ENCODE data around the gene CSTA. TPM values are rescaled to one million over a fixed set of nuclear protein-coding genes. Genes with fewer than 3 reads are reported as not detected.

The CSTA gene
- total RNA-seq, 5 donors from 2014 or later (not counting 1 experiment from before 2014, with no cell fraction given): not detected

- ChIA-PET POLR2A (interaction anchor here in 1 of 2 donors (0.5 kb wide), 1 partner anchor 892 kb away, joined by 4 read pairs; no protein-coding TSS in a partner anchor), CTCF (no interaction called here)
- no CpG with 5 or more reads among the region's 2 CpGs for WGBS (ENCODE audit: insufficient coverage)
- no peak overlapping the region for H3K27ac ChIP-seq (ENCODE audit: low read length)
- Mint-ChIP-seq H3K4me1 (no peaks in the 10 kb centered on the region), H3K36me3 (peaks cover 7% of the 10 kb centered on the region), H3K27ac (no peak overlapping the region), H3K4me3 (no peak overlapping the region), H3K27me3 (no peaks in the 10 kb centered on the region), H3K9me3 (no peaks in the 10 kb centered on the region)
- DNase-seq (no peak), ATAC-seq (replicated peaks in 1 of 4) (no peak)
- H3K27me3 ChIP-seq (replicated peaks in 1 of 2; ENCODE audit: control insufficient read depth in 2 of 2, extremely low read depth in 1 of 2, insufficient read depth in 2 of 2, low read length in 1 of 2): peaks cover 0 to 5% of the 10 kb centered on the region in 2 experiments
- H3K4me3 ChIP-seq (ENCODE audit: control insufficient read depth in 1 of 2, extremely low read depth in 1 of 2, low read length in 1 of 2): no peak overlapping the region
- no peaks in the 10 kb centered on the region for H3K9me3 ChIP-seq
- peaks cover 0 to 3% of the 10 kb centered on the region in 2 donors for H3K36me3 ChIP-seq (ENCODE audit: control insufficient read depth in 2 of 2, extremely low read depth in 1 of 2, insufficient read depth in 1 of 2, low read length in 1 of 2)
- no peaks in the 10 kb centered on the region for H3K4me1 ChIP-seq (ENCODE audit: control insufficient read depth in 1 of 2, extremely low read depth in 1 of 2, insufficient read depth in 2 of 2, low read length in 2 of 2)
Observed at GRCh38 chr3:122353215-122353614, 28.2 kb downstream of the CSTA start.

- CTCF ChIA-PET: no interaction called here
- Histone ChIP-seq H3K27me3 (replicated peaks in 1 of 2; ENCODE audit: control insufficient read depth in 2 of 2, extremely low read depth in 1 of 2, insufficient read depth in 2 of 2, low read length in 1 of 2) (no peaks in the 10 kb centered on the region), H3K36me3 (ENCODE audit: control insufficient read depth in 2 of 2, extremely low read depth in 1 of 2, insufficient read depth in 1 of 2, low read length in 1 of 2) (peaks cover 0 to 3% of the 10 kb centered on the region in 2 donors), H3K4me3 (ENCODE audit: control insufficient read depth in 1 of 2, extremely low read depth in 1 of 2, low read length in 1 of 2) (no peak overlapping the region), H3K9me3 (no peaks in the 10 kb centered on the region), H3K27ac (ENCODE audit: low read length) (no peak overlapping the region), H3K4me1 (ENCODE audit: control insufficient read depth in 1 of 2, extremely low read depth in 1 of 2, insufficient read depth in 2 of 2, low read length in 2 of 2) (no peaks in the 10 kb centered on the region)
- no peaks in the 10 kb centered on the region for H3K27me3 Mint-ChIP-seq
- no peak overlapping the region for H3K4me3 Mint-ChIP-seq
- DNase-seq (no peak), ATAC-seq (replicated peaks in 1 of 4) (no peak)
- POLR2A ChIA-PET: interaction anchor here in 1 of 2 donors (0.5 kb wide), 1 partner anchor 893 kb away, joined by 4 read pairs; no protein-coding TSS in a partner anchor
- H3K36me3 Mint-ChIP-seq: peaks cover 14% of the 10 kb centered on the region
- no peaks in the 10 kb centered on the region for H3K9me3 Mint-ChIP-seq
- no CpG with 5 or more reads among the region's 1 CpG for WGBS (ENCODE audit: insufficient coverage)
- no peak overlapping the region for H3K27ac Mint-ChIP-seq
- no peaks in the 10 kb centered on the region for H3K4me1 Mint-ChIP-seq
Observed at GRCh38 chr3:122353893-122354401, 28.9 kb downstream of the CSTA start.

- CTCF ChIA-PET: interaction anchor here in 1 of 2 donors (1.9 kb wide), 1 partner anchor 255 kb away, joined by 8 read pairs; no protein-coding TSS in a partner anchor
- Mint-ChIP-seq H3K4me1 (no peaks in the 10 kb centered on the region), H3K9me3 (no peaks in the 10 kb centered on the region), H3K36me3 (peaks cover 17% of the 10 kb centered on the region), H3K4me3 (no peak overlapping the region), H3K27me3 (no peaks in the 10 kb centered on the region), H3K27ac (no peak overlapping the region)
- Histone ChIP-seq H3K27ac (ENCODE audit: low read length) (no peak overlapping the region), H3K27me3 (replicated peaks in 1 of 2; ENCODE audit: control insufficient read depth in 2 of 2, extremely low read depth in 1 of 2, insufficient read depth in 2 of 2, low read length in 1 of 2) (no peaks in the 10 kb centered on the region), H3K4me3 (ENCODE audit: control insufficient read depth in 1 of 2, extremely low read depth in 1 of 2, low read length in 1 of 2) (no peak overlapping the region), H3K36me3 (ENCODE audit: control insufficient read depth in 2 of 2, extremely low read depth in 1 of 2, insufficient read depth in 1 of 2, low read length in 1 of 2) (peaks cover 0 to 3% of the 10 kb centered on the region in 2 donors), H3K4me1 (ENCODE audit: control insufficient read depth in 1 of 2, extremely low read depth in 1 of 2, insufficient read depth in 2 of 2, low read length in 2 of 2) (no peaks in the 10 kb centered on the region), H3K9me3 (no peaks in the 10 kb centered on the region)
- DNase-seq (no peak), ATAC-seq (replicated peaks in 1 of 4) (no peak)
- WGBS (ENCODE audit: insufficient coverage): 34% methylated on average over 4 of the region's 4 CpGs
- POLR2A ChIA-PET: no interaction called here
Observed at GRCh38 chr3:122355612-122356011, 30.6 kb downstream of the CSTA start.

- H3K27ac Mint-ChIP-seq: no peak overlapping the region
- H3K36me3 Mint-ChIP-seq: peaks cover 17% of the 10 kb centered on the region
- Histone ChIP-seq H3K36me3 (ENCODE audit: control insufficient read depth in 2 of 2, extremely low read depth in 1 of 2, insufficient read depth in 1 of 2, low read length in 1 of 2) (peaks cover 0 to 8% of the 10 kb centered on the region in 2 donors), H3K27me3 (replicated peaks in 1 of 2; ENCODE audit: control insufficient read depth in 2 of 2, extremely low read depth in 1 of 2, insufficient read depth in 2 of 2, low read length in 1 of 2) (no peaks in the 10 kb centered on the region), H3K9me3 (no peaks in the 10 kb centered on the region), H3K4me1 (ENCODE audit: control insufficient read depth in 1 of 2, extremely low read depth in 1 of 2, insufficient read depth in 2 of 2, low read length in 2 of 2) (no peaks in the 10 kb centered on the region), H3K4me3 (ENCODE audit: control insufficient read depth in 1 of 2, extremely low read depth in 1 of 2, low read length in 1 of 2) (no peak overlapping the region), H3K27ac (ENCODE audit: low read length) (no peak overlapping the region)
- CTCF ChIA-PET: interaction anchor here in 1 of 2 donors (1.9 kb wide), 1 partner anchor 255 kb away, joined by 8 read pairs; no protein-coding TSS in a partner anchor
- DNase-seq: peak in 16 of 35 experiments; percentile 2 to 46 (median 8)
- no CpG with 5 or more reads among the region's 4 CpGs for WGBS (ENCODE audit: insufficient coverage)
- H3K4me1 Mint-ChIP-seq: no peaks in the 10 kb centered on the region
- POLR2A ChIA-PET: no interaction called here
- no peak overlapping the region for H3K4me3 Mint-ChIP-seq
- H3K9me3 Mint-ChIP-seq: no peaks in the 10 kb centered on the region
- no peak for ATAC-seq (replicated peaks in 1 of 4)
- no peaks in the 10 kb centered on the region for H3K27me3 Mint-ChIP-seq
Observed at GRCh38 chr3:122356402-122356801, 31.4 kb downstream of the CSTA start.

GRCh38 chr3:122357828-122358702, 33.0 kb downstream of the CSTA start:
- POLR2A ChIA-PET: no interaction called here
- H3K4me3 Mint-ChIP-seq: no peak overlapping the region
- CTCF ChIA-PET: interaction anchor here (0.5 to 1.3 kb wide), 2 partner anchors 256 to 804 kb away, joined by 3 to 4 read pairs; no protein-coding TSS in a partner anchor
- H3K36me3 Mint-ChIP-seq: peaks cover 22% of the 10 kb centered on the region
- DNase-seq (no peak), ATAC-seq (replicated peaks in 1 of 4) (no peak)
- H3K4me1 ChIP-seq (ENCODE audit: control insufficient read depth in 1 of 2, extremely low read depth in 1 of 2, insufficient read depth in 2 of 2, low read length in 2 of 2): no peaks in the 10 kb centered on the region
- no peak overlapping the region for H3K27ac Mint-ChIP-seq
- no CpG with 5 or more reads among the region's 2 CpGs for WGBS (ENCODE audit: insufficient coverage)
- peaks cover 0 to 21% of the 10 kb centered on the region in 2 donors for H3K36me3 ChIP-seq (ENCODE audit: control insufficient read depth in 2 of 2, extremely low read depth in 1 of 2, insufficient read depth in 1 of 2, low read length in 1 of 2)
- H3K27me3 ChIP-seq (replicated peaks in 1 of 2; ENCODE audit: control insufficient read depth in 2 of 2, extremely low read depth in 1 of 2, insufficient read depth in 2 of 2, low read length in 1 of 2): no peaks in the 10 kb centered on the region
- no peak overlapping the region for H3K27ac ChIP-seq (ENCODE audit: low read length)
- no peaks in the 10 kb centered on the region for H3K9me3 Mint-ChIP-seq
- no peak overlapping the region for H3K4me3 ChIP-seq (ENCODE audit: control insufficient read depth in 1 of 2, extremely low read depth in 1 of 2, low read length in 1 of 2)
- H3K9me3 ChIP-seq: no peaks in the 10 kb centered on the region
- H3K4me1 Mint-ChIP-seq: no peaks in the 10 kb centered on the region
- no peaks in the 10 kb centered on the region for H3K27me3 Mint-ChIP-seq

GRCh38 chr3:122358703-122359032, 33.6 kb downstream of the CSTA start:
- Histone ChIP-seq H3K36me3 (ENCODE audit: control insufficient read depth in 2 of 2, extremely low read depth in 1 of 2, insufficient read depth in 1 of 2, low read length in 1 of 2) (peaks cover 0 to 26% of the 10 kb centered on the region in 2 donors), H3K4me1 (ENCODE audit: control insufficient read depth in 1 of 2, extremely low read depth in 1 of 2, insufficient read depth in 2 of 2, low read length in 2 of 2) (no peaks in the 10 kb centered on the region), H3K27ac (ENCODE audit: low read length) (no peak overlapping the region), H3K4me3 (ENCODE audit: control insufficient read depth in 1 of 2, extremely low read depth in 1 of 2, low read length in 1 of 2) (no peak overlapping the region), H3K27me3 (replicated peaks in 1 of 2; ENCODE audit: control insufficient read depth in 2 of 2, extremely low read depth in 1 of 2, insufficient read depth in 2 of 2, low read length in 1 of 2) (no peaks in the 10 kb centered on the region), H3K9me3 (no peaks in the 10 kb centered on the region)
- ChIA-PET POLR2A (no interaction called here), CTCF (interaction anchor here in 1 of 2 donors (0.6 to 1.3 kb wide), 2 partner anchors 163 to 257 kb away, joined by 3 to 5 read pairs; no protein-coding TSS in a partner anchor)
- ATAC-seq (replicated peaks in 1 of 4): no peak
- no peaks in the 10 kb centered on the region for H3K4me1 Mint-ChIP-seq
- DNase-seq: no peak
- H3K9me3 Mint-ChIP-seq: no peaks in the 10 kb centered on the region
- H3K4me3 Mint-ChIP-seq: no peak overlapping the region
- WGBS (ENCODE audit: insufficient coverage): 95% methylated on average over 2 of the region's 2 CpGs
- H3K27me3 Mint-ChIP-seq: no peaks in the 10 kb centered on the region
- H3K36me3 Mint-ChIP-seq: peaks cover 28% of the 10 kb centered on the region
- no peak overlapping the region for H3K27ac Mint-ChIP-seq
